NCI-H2107 treated with DMSO at 0.1 percent for 48 hours (cell line): ENCODE results near the gene NANP.
A peak's percentile ranks its signal among the peaks of the same experiment; 100 is the strongest.

Experiments used
- DNase-seq: peaks from one replicate; lab custom pipeline; 2025; ENCODE audit not compliant: unreplicated experiment; lab: John Stamatoyannopoulos, UW

Gene NANP

GRCh38 chr20:25571817-25572216 is 52.0 kb downstream of the NANP start:
- DNase-seq, result peak; percentile 17

- no peak for DNase-seq
Measured at GRCh38 chr20:25571240-25571639, 52.6 kb downstream of the NANP start.

- DNase-seq, result no peak
Measured at GRCh38 chr20:25570148-25570530, 53.7 kb downstream of the NANP start.

GRCh38 chr20:25567286-25567685 is 56.5 kb downstream of the NANP start:
- no peak for DNase-seq

- DNase-seq, result no peak
Measured at GRCh38 chr20:25566821-25567220, 57.0 kb downstream of the NANP start.

GRCh38 chr20:25565578-25566157 is 58.1 kb downstream of the NANP start:
- DNase-seq, result no peak

- no peak for DNase-seq
Measured at GRCh38 chr20:25563876-25564275, 59.9 kb downstream of the NANP start.

GRCh38 chr20:25563362-25563761 is 60.5 kb downstream of the NANP start:
- no peak for DNase-seq
